WTC11 (cell line): ENCODE measurements around the gene FRMD4A. TPM values are rescaled to one million over a fixed set of nuclear protein-coding genes. Genes with fewer than 3 reads are reported as not detected.

Source experiments
- ATAC-seq: fragments of 200-7000 bp; cut with Tn5 transposase; 2 replicates; pipeline ENCODE4 v1.10.0; 2021; ENCODE audit warnings: mild to moderate bottlenecking, moderate library complexity
- CTCF ChIA-PET: fragments of 300-600 bp; sonication (Branson Sonifier 250); formaldehyde crosslinking; loops from one replicate; lab custom pipeline; 2021; ENCODE audit warnings: antibody characterized with exemption; lab: Charles Lee
- POLR2A ChIA-PET: fragments of 350-600 bp; sonication (Branson Sonifier 250); formaldehyde crosslinking; loops from one replicate; lab custom pipeline; 2021; ENCODE audit warnings: antibody characterized with exemption; lab: Charles Lee
- DNase-seq: peaks from one replicate; pipeline ENCODE4 v3.0.0; 2021; ENCODE audit warnings: low spot score
- H3K27ac Mint-ChIP-seq: 2 replicates; pipeline ENCODE4 v1.8.0; 2021; ENCODE audit warnings: mixed read lengths
- H3K27me3 Mint-ChIP-seq: 2 replicates; pipeline ENCODE4 v1.8.0; 2021; ENCODE audit warnings: low read depth, mild to moderate bottlenecking, moderate library complexity, mixed read lengths
- H3K36me3 Mint-ChIP-seq: 2 replicates; pipeline ENCODE4 v1.8.0; 2021; ENCODE audit warnings: mixed read lengths
- H3K4me1 Mint-ChIP-seq: 2 replicates; pipeline ENCODE4 v1.8.0; 2022; ENCODE audit warnings: mixed read lengths
- H3K4me3 Mint-ChIP-seq: 2 replicates; pipeline ENCODE4 v1.8.0; 2021; ENCODE audit warnings: mild to moderate bottlenecking, moderate library complexity, mixed read lengths
- H3K9me3 Mint-ChIP-seq: 2 replicates; pipeline ENCODE4 v1.8.0; 2021; ENCODE audit warnings: mixed read lengths
- ATF6 ChIP-seq: sonication (generic); formaldehyde crosslinking; IDR thresholded peaks from 2 replicates; pipeline ENCODE4 v1.8.1; 2023; ENCODE audit warnings: mild to moderate bottlenecking, missing genetic modification reagents
- CBFB ChIP-seq: sonication (generic); formaldehyde crosslinking; IDR thresholded peaks from 2 replicates; pipeline ENCODE4 v1.8.1; 2022; ENCODE audit warnings: mild to moderate bottlenecking, low read depth, missing genetic modification reagents
- E2F5 ChIP-seq: sonication (generic); formaldehyde crosslinking; IDR thresholded peaks from 2 replicates; pipeline ENCODE4 v1.8.1; 2022; ENCODE audit warnings: mild to moderate bottlenecking, moderate library complexity, missing genetic modification reagents
- ESRRA ChIP-seq: sonication (generic); formaldehyde crosslinking; IDR thresholded peaks from 2 replicates; pipeline ENCODE4 v1.8.1; 2022; ENCODE audit warnings: mild to moderate bottlenecking, missing genetic modification reagents, borderline replicate concordance
- FOXK1 ChIP-seq: sonication (generic); formaldehyde crosslinking; IDR thresholded peaks from 2 replicates; pipeline ENCODE4 v1.8.0; 2022; ENCODE audit warnings: mild to moderate bottlenecking, moderate library complexity, missing genetic modification reagents
- GTF2I ChIP-seq: fragments of 250-450 bp; sonication (Bioruptor Pico); conservative IDR thresholded peaks from 2 replicates; pipeline ENCODE4 v1.4.0; 2021; ENCODE audit warnings: mild to moderate bottlenecking
- HMGA2 ChIP-seq: fragments of 250-450 bp; sonication (Bioruptor Pico); IDR thresholded peaks from 2 replicates; pipeline ENCODE4 v1.4.0; 2021; ENCODE audit warnings: mild to moderate bottlenecking, moderate library complexity
- JAZF1 ChIP-seq: fragments of 250-450 bp; sonication (Bioruptor Pico); IDR thresholded peaks from 2 replicates; pipeline ENCODE4 v1.9.0; 2021; ENCODE audit warnings: moderate library complexity, mild to moderate bottlenecking, inconsistent platforms
- JUN ChIP-seq: sonication (generic); formaldehyde crosslinking; IDR thresholded peaks from 2 replicates; pipeline ENCODE4 v1.8.0; 2023; ENCODE audit warnings: mild to moderate bottlenecking, missing genetic modification reagents
- NR3C1 ChIP-seq: sonication (generic); formaldehyde crosslinking; conservative IDR thresholded peaks from 2 replicates; pipeline ENCODE4 v1.8.1; 2023; ENCODE audit warnings: low read depth, mild to moderate bottlenecking, missing genetic modification reagents
- PRDM15 ChIP-seq: sonication (generic); formaldehyde crosslinking; IDR thresholded peaks from 2 replicates; pipeline ENCODE4 v1.8.0; 2022; ENCODE audit warnings: missing genetic modification reagents
- TEAD1 ChIP-seq: sonication (generic); formaldehyde crosslinking; IDR thresholded peaks from 2 replicates; pipeline ENCODE4 v1.8.0; 2022; ENCODE audit warnings: mild to moderate bottlenecking, missing genetic modification reagents
- ZNF219 ChIP-seq: sonication (generic); formaldehyde crosslinking; IDR thresholded peaks from 2 replicates; pipeline ENCODE4 v1.8.0; 2023; ENCODE audit warnings: missing genetic modification reagents, mild to moderate bottlenecking, borderline replicate concordance
- ZNF671 ChIP-seq: fragments of 250-450 bp; sonication (Bioruptor Pico); IDR thresholded peaks from 2 replicates; pipeline ENCODE4 v1.8.0; 2021; ENCODE audit warnings: mild to moderate bottlenecking
- ZSCAN18 ChIP-seq: fragments of 250-450 bp; sonication (Bioruptor Pico); IDR thresholded peaks from 2 replicates; pipeline ENCODE4 v2.1.2; 2022; ENCODE audit warnings: mild to moderate bottlenecking, moderate library complexity
- total RNA-seq: library from RNA; stranded (reverse); gene quantifications from 3 replicates; pipeline ENCODE4 v1.2.3, GENCODE V29; 2021
- TF ChIP-seq, protein P1 (sequence below): fragments of 200-600 bp; IDR thresholded peaks from 2 replicates; pipeline ENCODE4 v1.8.0; 2022; ENCODE audit warnings: antibody characterized with exemption
- TF ChIP-seq, protein P2 (sequence below): sonication (generic); formaldehyde crosslinking; IDR thresholded peaks from 2 replicates; pipeline ENCODE4 v1.8.1; 2022; ENCODE audit warnings: low read depth, mild to moderate bottlenecking, moderate library complexity, missing genetic modification reagents, borderline replicate concordance
- TF ChIP-seq, protein P3 (sequence below): sonication (generic); formaldehyde crosslinking; IDR thresholded peaks from 2 replicates; pipeline ENCODE4 v1.8.1; 2023; ENCODE audit warnings: mild to moderate bottlenecking, missing genetic modification reagents, moderate library complexity

FRMD4A gene
- total RNA-seq, 1 experiment from 2014 or later, result 35.5 TPM

- ChIA-PET CTCF (no interaction called here), POLR2A (no interaction called here)
- TF ChIP-seq, protein P1, sequence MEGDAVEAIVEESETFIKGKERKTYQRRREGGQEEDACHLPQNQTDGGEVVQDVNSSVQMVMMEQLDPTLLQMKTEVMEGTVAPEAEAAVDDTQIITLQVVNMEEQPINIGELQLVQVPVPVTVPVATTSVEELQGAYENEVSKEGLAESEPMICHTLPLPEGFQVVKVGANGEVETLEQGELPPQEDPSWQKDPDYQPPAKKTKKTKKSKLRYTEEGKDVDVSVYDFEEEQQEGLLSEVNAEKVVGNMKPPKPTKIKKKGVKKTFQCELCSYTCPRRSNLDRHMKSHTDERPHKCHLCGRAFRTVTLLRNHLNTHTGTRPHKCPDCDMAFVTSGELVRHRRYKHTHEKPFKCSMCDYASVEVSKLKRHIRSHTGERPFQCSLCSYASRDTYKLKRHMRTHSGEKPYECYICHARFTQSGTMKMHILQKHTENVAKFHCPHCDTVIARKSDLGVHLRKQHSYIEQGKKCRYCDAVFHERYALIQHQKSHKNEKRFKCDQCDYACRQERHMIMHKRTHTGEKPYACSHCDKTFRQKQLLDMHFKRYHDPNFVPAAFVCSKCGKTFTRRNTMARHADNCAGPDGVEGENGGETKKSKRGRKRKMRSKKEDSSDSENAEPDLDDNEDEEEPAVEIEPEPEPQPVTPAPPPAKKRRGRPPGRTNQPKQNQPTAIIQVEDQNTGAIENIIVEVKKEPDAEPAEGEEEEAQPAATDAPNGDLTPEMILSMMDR, result no peak
- TF ChIP-seq ZSCAN18 (no peak), ESRRA (CRISPR knock-in tag) (no peak), TEAD1 (CRISPR knock-in tag) (no peak), ZNF671 (CRISPR knock-in tag) (no peak)
- Mint-ChIP-seq H3K27ac (no peak overlapping the region), H3K4me3 (no peak overlapping the region), H3K9me3 (no peaks in the 10 kb centered on the region), H3K27me3 (no peaks in the 10 kb centered on the region), H3K36me3 (no peaks in the 10 kb centered on the region), H3K4me1 (peaks cover 18% of the 10 kb centered on the region)
- DNase-seq (no peak), ATAC-seq (no peak)
Measured at GRCh38 chr10:14125564-14125963, 205.2 kb downstream of the FRMD4A start.

DNA sequence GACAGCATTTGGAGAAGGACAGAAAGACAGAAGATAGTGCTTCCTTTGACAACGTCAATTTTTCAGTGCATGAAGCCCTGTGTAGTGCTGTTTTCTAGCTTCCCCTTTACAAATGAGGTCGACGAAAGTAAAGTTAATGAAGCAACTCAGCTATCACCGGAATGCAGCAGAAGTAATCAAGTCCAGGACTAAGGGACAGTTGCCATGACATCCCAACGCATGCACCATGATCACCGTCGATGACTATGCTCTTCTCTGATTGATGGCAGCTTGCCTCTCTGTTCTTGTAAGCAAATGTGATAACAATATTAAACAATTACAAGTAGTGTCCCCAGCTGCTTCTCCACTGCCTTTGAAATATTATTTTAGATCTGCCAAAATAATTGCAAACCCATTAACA, 205.8 kb downstream of the FRMD4A start:
- TF ChIP-seq JAZF1 (no peak), NR3C1 (no peak)
- TF ChIP-seq, protein P2, sequence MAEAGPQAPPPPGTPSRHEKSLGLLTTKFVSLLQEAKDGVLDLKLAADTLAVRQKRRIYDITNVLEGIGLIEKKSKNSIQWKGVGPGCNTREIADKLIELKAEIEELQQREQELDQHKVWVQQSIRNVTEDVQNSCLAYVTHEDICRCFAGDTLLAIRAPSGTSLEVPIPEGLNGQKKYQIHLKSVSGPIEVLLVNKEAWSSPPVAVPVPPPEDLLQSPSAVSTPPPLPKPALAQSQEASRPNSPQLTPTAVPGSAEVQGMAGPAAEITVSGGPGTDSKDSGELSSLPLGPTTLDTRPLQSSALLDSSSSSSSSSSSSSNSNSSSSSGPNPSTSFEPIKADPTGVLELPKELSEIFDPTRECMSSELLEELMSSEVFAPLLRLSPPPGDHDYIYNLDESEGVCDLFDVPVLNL (CRISPR knock-in tag), result no peak
- TF ChIP-seq, protein P3, sequence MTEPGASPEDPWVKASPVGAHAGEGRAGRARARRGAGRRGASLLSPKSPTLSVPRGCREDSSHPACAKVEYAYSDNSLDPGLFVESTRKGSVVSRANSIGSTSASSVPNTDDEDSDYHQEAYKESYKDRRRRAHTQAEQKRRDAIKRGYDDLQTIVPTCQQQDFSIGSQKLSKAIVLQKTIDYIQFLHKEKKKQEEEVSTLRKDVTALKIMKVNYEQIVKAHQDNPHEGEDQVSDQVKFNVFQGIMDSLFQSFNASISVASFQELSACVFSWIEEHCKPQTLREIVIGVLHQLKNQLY, result no peak
- no peaks in the 10 kb centered on the region for H3K9me3 Mint-ChIP-seq
- DNase-seq, result no peak
- no peaks in the 10 kb centered on the region for H3K36me3 Mint-ChIP-seq
- peaks cover 18% of the 10 kb centered on the region for H3K4me1 Mint-ChIP-seq
- ChIA-PET POLR2A (no interaction called here), CTCF (no interaction called here)
- H3K27me3 Mint-ChIP-seq, result no peaks in the 10 kb centered on the region
- H3K27ac Mint-ChIP-seq, result no peak overlapping the region
- no peak for ATAC-seq
- no peak overlapping the region for H3K4me3 Mint-ChIP-seq

- Mint-ChIP-seq H3K9me3 (no peaks in the 10 kb centered on the region), H3K36me3 (no peaks in the 10 kb centered on the region), H3K27me3 (no peaks in the 10 kb centered on the region), H3K4me1 (peaks cover 10% of the 10 kb centered on the region), H3K4me3 (no peak overlapping the region), H3K27ac (no peak overlapping the region)
- no peak for ATAC-seq
- TF ChIP-seq FOXK1 (CRISPR knock-in tag), result no peak
- TF ChIP-seq CBFB (CRISPR knock-in tag), result no peak
- no peak for TF ChIP-seq GTF2I (CRISPR knock-in tag)
- no peak for TF ChIP-seq JUN (CRISPR knock-in tag)
- TF ChIP-seq PRDM15 (CRISPR knock-in tag), result no peak
- TF ChIP-seq JAZF1, result no peak
- TF ChIP-seq ATF6 (CRISPR knock-in tag), result no peak
- TF ChIP-seq ZNF219 (CRISPR knock-in tag), result no peak
- TF ChIP-seq HMGA2 (CRISPR knock-in tag), result no peak
- TF ChIP-seq E2F5, result no peak
- ChIA-PET CTCF (no interaction called here), POLR2A (interaction anchor here (1.1 kb wide), 1 partner anchor 10 kb away, joined by 3 read pairs; no protein-coding TSS in a partner anchor)
- no peak for DNase-seq
Measured at GRCh38 chr10:14123139-14123538, 207.6 kb downstream of the FRMD4A start.
